ENCODE data around the gene APOBEC4. TPM values are rescaled to one million over a fixed set of nuclear protein-coding genes. Genes with fewer than 3 reads are reported as not detected.
"Not testable (repeated sequence)": the region's sequence is repeated elsewhere in the genome, so short reads cannot be mapped to it uniquely, and the experiment has no call there.

Gene APOBEC4
- total RNA-seq, 1 donor from 2014 or later: not detected

GRCh38 chr1:183633676-183634343 lies 19.3 kb downstream of the APOBEC4 start:
- DNase-seq (ENCODE audit: low spot score): peak; percentile 17

- no peak for DNase-seq (ENCODE audit: low spot score)
Measured at GRCh38 chr1:183632964-183633363, 20.2 kb downstream of the APOBEC4 start.

- no peak for DNase-seq (ENCODE audit: low spot score)
Measured at GRCh38 chr1:183632114-183632513, 21.0 kb downstream of the APOBEC4 start.

GRCh38 chr1:183630748-183631147 lies 22.4 kb downstream of the APOBEC4 start:
- DNase-seq (ENCODE audit: low spot score): no peak

- DNase-seq (ENCODE audit: low spot score): no peak
Measured at GRCh38 chr1:183628537-183628936, 24.6 kb downstream of the APOBEC4 start.

DNA sequence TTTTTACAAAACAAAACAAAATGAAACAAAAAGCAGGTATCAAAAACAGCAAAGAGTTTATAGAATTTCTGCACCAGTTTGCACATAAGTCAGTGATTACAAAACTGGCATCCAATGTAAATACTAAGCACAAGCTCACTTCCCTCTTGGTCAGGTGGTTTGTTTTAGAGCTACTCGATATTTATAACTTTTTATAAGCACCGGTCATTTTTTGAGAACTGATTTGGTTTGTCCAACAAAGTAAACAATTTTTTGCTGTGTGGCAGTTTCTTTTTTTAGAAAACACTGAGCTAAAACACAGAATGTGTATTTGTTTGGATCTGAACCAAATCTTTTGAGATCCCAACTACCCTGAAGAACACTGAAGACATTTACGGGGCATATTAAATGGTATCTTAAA lies 26.9 kb downstream of the APOBEC4 start:
- not testable (repeated sequence) for DNase-seq (ENCODE audit: low spot score)

DNA sequence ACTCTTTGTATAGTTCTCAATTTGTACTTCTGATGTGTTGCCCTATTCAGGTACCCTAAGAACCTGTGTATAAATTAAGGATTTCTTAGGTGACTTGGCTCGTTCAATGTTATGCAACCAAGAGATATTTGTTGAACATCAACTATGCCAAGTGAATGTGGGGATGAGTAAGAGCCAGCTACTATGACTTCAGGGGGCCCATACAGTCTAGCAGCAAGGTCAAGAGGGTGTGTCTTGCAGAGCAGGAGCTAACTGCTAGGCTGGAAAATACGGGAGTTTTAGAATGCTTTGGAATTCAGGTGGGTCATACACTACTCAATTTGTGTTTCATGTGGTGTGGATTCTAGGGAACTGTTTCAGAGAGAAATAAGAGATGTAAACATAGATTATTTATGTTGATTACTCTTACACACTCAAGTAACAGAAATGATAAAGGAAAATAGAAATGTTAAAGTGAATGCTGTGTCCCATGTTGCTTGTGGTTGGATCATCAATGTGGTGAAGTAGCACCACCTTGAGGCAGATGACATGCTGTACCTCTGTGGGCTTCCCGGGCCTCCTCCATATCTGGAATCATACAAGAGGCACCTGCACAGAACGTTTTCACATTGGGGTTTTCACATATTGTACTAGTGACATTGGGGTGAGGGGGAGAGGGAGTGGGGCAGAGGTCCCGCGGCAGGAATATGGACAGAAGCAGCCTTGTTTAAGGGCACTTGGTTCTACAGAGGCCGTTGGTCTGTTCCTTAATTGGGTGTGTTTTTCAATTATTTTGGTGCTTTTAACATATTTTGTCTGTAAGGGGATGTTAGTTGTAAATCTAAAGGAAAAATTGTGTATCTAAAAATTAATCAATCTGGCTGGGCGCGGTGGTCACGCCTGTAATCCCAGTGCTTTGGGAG lies 30.0 kb downstream of the APOBEC4 start:
- DNase-seq (ENCODE audit: low spot score): peak; percentile 67

DNA sequence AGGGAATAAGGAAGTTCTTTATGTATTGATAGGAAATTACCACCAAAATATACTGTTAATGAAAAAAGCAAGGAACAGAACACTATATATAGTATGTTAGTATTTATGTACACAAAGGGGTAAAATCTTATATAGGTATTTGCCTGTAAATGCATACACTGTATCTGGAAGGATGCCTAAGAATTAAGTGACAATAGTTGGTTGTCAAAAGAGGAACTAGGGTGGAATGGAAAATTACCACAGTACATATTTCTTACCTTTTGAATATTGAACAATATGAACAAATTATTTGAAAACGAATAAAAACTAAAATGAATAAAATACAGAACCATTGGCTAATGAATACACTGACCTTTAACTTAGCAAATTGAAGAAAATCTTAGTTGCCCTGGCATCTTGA lies 31.1 kb downstream of the APOBEC4 start:
- DNase-seq (ENCODE audit: low spot score): no peak

GRCh38 chr1:183620311-183620710 lies 32.8 kb downstream of the APOBEC4 start:
- DNase-seq (ENCODE audit: low spot score): no peak

GRCh38 chr1:183619781-183620180 lies 33.3 kb downstream of the APOBEC4 start:
- no peak for DNase-seq (ENCODE audit: low spot score)

DNA sequence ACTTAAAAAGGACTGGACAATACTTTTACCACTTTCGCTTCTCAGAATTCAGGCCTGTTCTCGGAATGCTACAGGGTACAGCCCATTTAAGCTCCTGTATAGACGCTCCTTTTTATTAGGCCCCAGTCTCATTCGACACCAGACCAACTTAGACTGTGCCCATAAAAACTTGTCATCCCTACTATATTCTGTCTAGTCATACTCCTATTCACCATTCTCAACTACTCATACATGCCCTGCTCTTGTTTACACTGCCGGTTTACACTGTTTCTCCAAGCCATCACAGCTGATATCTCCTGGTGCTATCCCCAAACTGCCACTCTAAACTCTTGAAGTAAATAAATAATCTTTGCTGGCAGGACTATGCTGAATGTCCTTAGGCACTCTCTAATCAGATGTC lies 34.9 kb downstream of the APOBEC4 start:
- not testable (repeated sequence) for DNase-seq (ENCODE audit: low spot score)

GRCh38 chr1:183612975-183613374 lies 40.1 kb downstream of the APOBEC4 start:
- DNase-seq (ENCODE audit: low spot score): not testable (repeated sequence)

- no peak for DNase-seq (ENCODE audit: low spot score)
Measured at GRCh38 chr1:183612407-183612806, 40.7 kb downstream of the APOBEC4 start.

DNA sequence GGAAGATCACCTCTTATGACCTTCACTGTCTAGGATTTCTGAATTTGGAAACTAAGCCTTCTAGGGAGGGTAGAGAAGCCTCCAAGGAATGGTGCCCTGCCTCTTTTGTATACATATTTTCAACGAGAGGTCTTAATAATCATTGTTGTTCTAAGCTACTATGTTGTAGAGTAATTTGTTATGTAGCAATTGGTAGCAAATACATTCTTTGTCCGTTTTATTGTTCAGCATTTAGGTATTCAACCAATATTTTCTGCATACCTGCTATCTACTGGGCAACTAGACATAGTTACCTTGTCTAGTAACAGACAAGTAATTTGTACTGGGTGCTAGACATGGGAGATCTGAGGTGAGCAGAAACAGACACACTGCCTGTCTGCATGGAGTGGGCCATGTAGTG lies 42.1 kb downstream of the APOBEC4 start:
- DNase-seq (ENCODE audit: low spot score): no peak

GRCh38 chr1:183609759-183610452 lies 43.2 kb downstream of the APOBEC4 start:
- no peak for DNase-seq (ENCODE audit: low spot score)

GRCh38 chr1:183609313-183609712 lies 43.8 kb downstream of the APOBEC4 start:
- peak; percentile 41 for DNase-seq (ENCODE audit: low spot score)

GRCh38 chr1:183607322-183607980 lies 45.7 kb downstream of the APOBEC4 start:
- no peak for DNase-seq (ENCODE audit: low spot score)

- DNase-seq (ENCODE audit: low spot score): no peak
Measured at GRCh38 chr1:183605904-183606303, 47.2 kb downstream of the APOBEC4 start.

DNA sequence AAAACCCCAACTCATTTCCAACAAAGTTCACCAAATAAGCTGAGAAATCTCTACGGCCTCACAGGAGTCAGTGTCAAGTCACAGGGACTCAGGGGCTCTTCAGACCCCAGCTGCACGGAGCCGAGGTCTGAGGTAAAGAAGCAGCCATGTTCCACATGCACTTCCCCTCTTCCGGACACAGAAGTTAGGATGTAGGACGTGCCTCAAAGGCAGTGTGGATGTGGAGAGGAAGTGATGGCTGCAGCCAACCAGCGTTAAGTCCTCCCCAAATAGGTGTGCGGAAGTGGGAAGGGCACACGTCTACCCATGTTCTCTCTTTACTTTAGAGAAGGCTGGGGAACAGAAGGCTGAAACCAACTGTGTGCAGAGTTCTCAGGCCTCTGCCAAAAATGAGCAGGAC lies 48.3 kb downstream of the APOBEC4 start:
- no peak for DNase-seq (ENCODE audit: low spot score)

GRCh38 chr1:183604038-183604808 lies 48.9 kb downstream of the APOBEC4 start:
- no peak for DNase-seq (ENCODE audit: low spot score)

DNA sequence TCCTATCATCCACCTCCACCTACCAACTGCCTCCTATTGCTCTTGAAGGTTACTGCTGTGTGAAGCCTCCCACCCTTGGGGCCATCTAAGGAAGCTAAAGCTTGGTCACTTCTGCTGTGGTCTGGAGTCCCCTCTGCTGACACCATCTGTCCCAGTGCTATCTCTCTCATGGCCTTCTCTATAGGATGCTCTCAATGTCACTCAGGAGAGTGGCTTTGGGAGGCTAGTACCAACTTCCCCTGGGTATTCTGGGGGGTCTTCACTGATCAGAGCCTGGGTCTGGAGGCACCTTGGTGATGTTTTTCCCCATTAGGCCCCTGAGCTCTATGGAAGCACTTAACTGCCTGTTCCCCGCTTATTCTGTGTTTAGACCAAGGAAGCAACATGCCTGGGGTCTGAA lies 50.6 kb downstream of the APOBEC4 start:
- no peak for DNase-seq (ENCODE audit: low spot score)

Measured in mucosa of gallbladder (tissue), 1 donor.